HUES64 (cell line): ENCODE data around the gene NF1.
"Not testable (repeated sequence)": the region's sequence is repeated elsewhere in the genome, so short reads cannot be mapped to it uniquely, and the experiment has no call there.

Experiments
- H3K27ac ChIP-seq: 2 replicates; pipeline ENCODE4 v1.7.0; 2013; ENCODE audit warnings: low read depth, low read length, inconsistent platforms
- H3K27me3 ChIP-seq: 2 replicates; pipeline ENCODE4 v1.6.1; 2013; ENCODE audit warnings: mild to moderate bottlenecking, low read length; ENCODE audit not compliant: insufficient read depth
- H3K36me3 ChIP-seq: 2 replicates; pipeline ENCODE4 v1.6.1; 2013; ENCODE audit warnings: mild to moderate bottlenecking, low read length; ENCODE audit not compliant: insufficient read depth
- H3K4me1 ChIP-seq: 2 replicates; pipeline ENCODE4 v1.6.1; 2013; ENCODE audit warnings: mild to moderate bottlenecking, low read length, moderate library complexity; ENCODE audit not compliant: insufficient read depth
- H3K4me3 ChIP-seq: 2 replicates; pipeline ENCODE4 v1.5.1; 2013; ENCODE audit warnings: mild to moderate bottlenecking, low read length, moderate library complexity
- H3K9ac ChIP-seq: 2 replicates; pipeline ENCODE4 v1.6.1; 2013; ENCODE audit warnings: mild to moderate bottlenecking, low read depth, low read length
- H3K9me3 ChIP-seq: 2 replicates; pipeline ENCODE4 v1.6.1; 2013; ENCODE audit warnings: low read depth, low read length; ENCODE audit not compliant: insufficient read depth
- WGBS: fragments of 150-250, 120-280 bp; methylation state at CpG from one replicate; pipeline ENCODE4 v1.1.7; 2013; ENCODE audit warnings: missing lambda C conversion rate; 5-methylcytosine and 5-hydroxymethylcytosine counted together

NF1 gene

DNA sequence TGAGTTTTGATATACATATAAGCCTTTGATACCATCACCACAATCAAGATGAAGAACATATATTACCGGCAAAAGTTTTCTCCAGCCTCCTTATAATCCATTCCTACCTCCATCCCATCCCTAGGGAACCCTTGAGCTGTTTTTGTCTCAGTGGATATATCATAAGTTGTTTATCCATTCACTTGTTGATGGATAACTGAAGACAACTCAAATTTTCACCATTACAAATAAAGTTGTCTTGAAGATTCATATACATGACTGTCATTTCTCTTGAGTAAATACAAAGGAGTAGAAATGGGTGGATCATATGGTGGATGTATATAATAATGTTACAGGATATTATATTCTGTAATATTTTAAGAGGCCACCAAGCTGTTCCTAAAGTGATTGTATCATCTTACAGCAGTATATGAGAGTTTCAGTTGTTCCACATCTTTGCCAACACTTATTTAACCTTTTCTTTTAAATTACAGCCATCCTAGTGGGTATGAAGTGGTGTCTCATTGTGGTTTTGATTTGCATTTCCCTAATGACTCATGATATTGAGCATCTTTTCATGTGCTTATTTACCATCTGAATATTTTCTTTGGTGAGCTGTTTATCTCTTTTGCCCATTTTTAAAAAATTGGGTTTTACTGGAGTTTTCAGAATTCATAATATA lies 17.4 kb downstream of the NF1 start:
- no peaks in the 10 kb centered on the region for H3K9me3 ChIP-seq
- peaks cover 34% of the 10 kb centered on the region for H3K4me1 ChIP-seq
- H3K4me3 ChIP-seq: no peak overlapping the region
- no peaks in the 10 kb centered on the region for H3K36me3 ChIP-seq
- H3K9ac ChIP-seq: no peak overlapping the region
- no peaks in the 10 kb centered on the region for H3K27me3 ChIP-seq
- WGBS: 100% methylated on average over 1 of the region's 1 CpG
- no peak overlapping the region for H3K27ac ChIP-seq

DNA sequence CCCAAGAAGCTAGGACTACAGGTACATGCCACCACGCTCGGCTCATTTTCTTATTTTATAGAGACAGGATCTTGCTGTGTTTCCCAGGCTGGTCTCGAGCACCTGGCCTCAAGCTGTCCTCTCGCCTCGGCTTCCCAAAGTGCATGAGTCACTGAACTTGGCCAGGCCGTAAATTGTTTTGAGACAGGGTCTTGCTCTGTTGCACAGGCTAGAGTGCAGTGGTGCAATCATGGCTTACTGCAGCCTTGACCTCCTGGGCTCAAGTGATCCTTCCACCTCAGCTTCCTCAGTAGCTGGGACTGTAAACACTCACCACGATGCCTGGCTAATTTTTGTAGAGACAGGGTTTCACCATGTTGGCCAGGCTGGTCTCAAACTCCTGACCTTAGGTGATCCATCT lies 18.6 kb downstream of the NF1 start:
- 86% methylated on average over 7 of the region's 7 CpGs for WGBS
- H3K27me3 ChIP-seq, H3K9ac ChIP-seq, H3K27ac ChIP-seq, H3K36me3 ChIP-seq, H3K9me3 ChIP-seq, H3K4me3 ChIP-seq: not testable (repeated sequence)
- peaks cover 34% of the 10 kb centered on the region for H3K4me1 ChIP-seq

DNA sequence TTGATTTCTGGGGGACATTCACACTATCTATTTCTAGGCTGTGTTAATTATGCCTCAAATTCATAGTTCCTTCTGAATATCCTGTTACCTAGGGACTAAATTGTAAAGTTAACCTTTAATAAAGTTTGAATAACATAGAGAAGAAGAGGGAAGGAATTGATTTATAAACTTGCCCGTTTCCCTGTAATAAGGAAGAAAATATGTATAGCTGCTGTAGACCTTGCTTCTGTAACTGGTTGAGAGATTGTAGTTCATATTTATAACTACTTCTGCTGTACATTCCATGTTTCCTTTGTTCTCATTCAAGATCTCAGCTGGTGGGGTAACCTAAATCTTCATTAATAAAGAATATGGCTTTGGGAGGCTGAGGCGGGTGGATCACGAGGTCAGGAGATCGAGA lies 19.2 kb downstream of the NF1 start:
- Histone ChIP-seq H3K4me3 (no peak overlapping the region), H3K9me3 (no peaks in the 10 kb centered on the region), H3K27ac (no peak overlapping the region), H3K27me3 (no peaks in the 10 kb centered on the region), H3K4me1 (peaks cover 34% of the 10 kb centered on the region), H3K36me3 (no peaks in the 10 kb centered on the region), H3K9ac (no peak overlapping the region)
- WGBS: 95% methylated on average over 4 of the region's 4 CpGs

DNA sequence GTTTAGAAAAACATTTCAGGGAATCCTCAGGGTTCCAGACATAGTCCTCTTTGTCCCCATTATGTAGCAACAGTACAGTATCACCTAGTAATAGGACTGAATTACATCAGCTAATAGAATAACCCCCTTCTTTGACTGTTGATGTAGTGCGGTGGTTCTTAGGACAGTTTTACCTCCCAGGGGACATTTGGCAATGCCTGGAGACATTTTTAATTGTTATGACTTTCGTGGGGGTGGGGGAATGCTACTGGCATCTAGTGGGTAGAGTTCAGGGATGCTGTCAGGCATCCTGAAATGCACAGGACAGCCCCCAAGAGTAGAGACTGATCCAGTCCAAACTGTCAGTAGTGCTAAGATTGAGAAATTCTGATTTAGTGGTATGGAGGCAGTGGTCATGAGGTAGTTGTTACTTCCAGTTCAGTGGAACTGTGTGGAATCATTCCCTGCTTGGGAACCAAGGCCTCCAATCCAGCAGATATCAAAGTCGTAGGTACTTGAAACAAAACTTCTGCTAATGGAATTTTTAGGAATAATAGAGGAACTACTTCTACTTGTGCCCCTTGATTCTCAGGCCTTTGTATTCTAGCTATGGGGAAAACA lies 20.3 kb downstream of the NF1 start:
- Histone ChIP-seq H3K9me3 (no peaks in the 10 kb centered on the region), H3K4me1 (peaks cover 28% of the 10 kb centered on the region), H3K27me3 (no peaks in the 10 kb centered on the region), H3K9ac (no peak overlapping the region), H3K4me3 (no peak overlapping the region), H3K36me3 (no peaks in the 10 kb centered on the region), H3K27ac (no peak overlapping the region)
- WGBS: 95% methylated on average over 3 of the region's 3 CpGs

GRCh38 chr17:31116167-31116566 lies 21.4 kb downstream of the NF1 start:
- H3K27me3 ChIP-seq: no peaks in the 10 kb centered on the region
- no peaks in the 10 kb centered on the region for H3K36me3 ChIP-seq
- no peak overlapping the region for H3K4me3 ChIP-seq
- WGBS: 91% methylated on average over 3 of the region's 4 CpGs
- no peaks in the 10 kb centered on the region for H3K9me3 ChIP-seq
- peaks cover 16% of the 10 kb centered on the region for H3K4me1 ChIP-seq
- no peak overlapping the region for H3K9ac ChIP-seq
- H3K27ac ChIP-seq: no peak overlapping the region

- Histone ChIP-seq H3K4me3 (no peak overlapping the region), H3K36me3 (no peaks in the 10 kb centered on the region), H3K27ac (no peak overlapping the region), H3K9ac (no peak overlapping the region), H3K27me3 (no peaks in the 10 kb centered on the region), H3K4me1 (no peaks in the 10 kb centered on the region; the same call in 1 of the 2 replicates), H3K9me3 (no peaks in the 10 kb centered on the region)
- WGBS: 90% methylated on average over 2 of the region's 2 CpGs
Measured at GRCh38 chr17:31122746-31123145, 28.0 kb downstream of the NF1 start.

DNA sequence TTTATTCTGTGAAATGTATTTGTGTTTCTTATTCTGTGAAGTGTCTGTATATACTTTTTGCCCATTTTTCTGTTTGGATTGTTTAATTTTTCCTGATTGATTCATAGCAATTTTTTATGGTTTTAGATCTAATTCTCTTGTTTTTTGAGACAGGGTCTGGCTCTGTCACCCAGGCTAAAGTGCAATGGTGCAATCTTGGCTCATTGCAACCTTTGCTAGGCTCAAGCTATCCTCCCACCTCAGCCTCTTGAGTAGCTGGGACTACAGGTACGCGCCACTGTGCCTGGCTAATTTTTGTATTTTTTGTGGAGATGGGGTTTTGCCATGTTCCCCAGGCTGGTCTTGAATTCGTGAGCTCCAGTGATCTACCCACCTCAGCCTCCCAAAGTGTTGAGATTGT lies 31.5 kb downstream of the NF1 start:
- H3K9me3 ChIP-seq: no peaks in the 10 kb centered on the region
- 89% methylated on average over 3 of the region's 3 CpGs for WGBS

GRCh38 chr17:31128241-31128640 lies 33.5 kb downstream of the NF1 start:
- Histone ChIP-seq H3K9me3 (no peaks in the 10 kb centered on the region), H3K36me3 (no peaks in the 10 kb centered on the region), H3K27ac (no peak overlapping the region), H3K27me3 (no peaks in the 10 kb centered on the region), H3K4me3 (no peak overlapping the region), H3K9ac (no peak overlapping the region), H3K4me1 (peaks cover 7% of the 10 kb centered on the region)
- 89% methylated on average over 3 of the region's 3 CpGs for WGBS

More for the DNA sequence above, 31.5 kb downstream of the NF1 start:
- Histone ChIP-seq H3K27me3 (no peaks in the 10 kb centered on the region), H3K36me3 (no peaks in the 10 kb centered on the region), H3K27ac (no peak overlapping the region), H3K4me3 (no peak overlapping the region), H3K4me1 (peaks cover 7% of the 10 kb centered on the region), H3K9ac (no peak overlapping the region)

DNA sequence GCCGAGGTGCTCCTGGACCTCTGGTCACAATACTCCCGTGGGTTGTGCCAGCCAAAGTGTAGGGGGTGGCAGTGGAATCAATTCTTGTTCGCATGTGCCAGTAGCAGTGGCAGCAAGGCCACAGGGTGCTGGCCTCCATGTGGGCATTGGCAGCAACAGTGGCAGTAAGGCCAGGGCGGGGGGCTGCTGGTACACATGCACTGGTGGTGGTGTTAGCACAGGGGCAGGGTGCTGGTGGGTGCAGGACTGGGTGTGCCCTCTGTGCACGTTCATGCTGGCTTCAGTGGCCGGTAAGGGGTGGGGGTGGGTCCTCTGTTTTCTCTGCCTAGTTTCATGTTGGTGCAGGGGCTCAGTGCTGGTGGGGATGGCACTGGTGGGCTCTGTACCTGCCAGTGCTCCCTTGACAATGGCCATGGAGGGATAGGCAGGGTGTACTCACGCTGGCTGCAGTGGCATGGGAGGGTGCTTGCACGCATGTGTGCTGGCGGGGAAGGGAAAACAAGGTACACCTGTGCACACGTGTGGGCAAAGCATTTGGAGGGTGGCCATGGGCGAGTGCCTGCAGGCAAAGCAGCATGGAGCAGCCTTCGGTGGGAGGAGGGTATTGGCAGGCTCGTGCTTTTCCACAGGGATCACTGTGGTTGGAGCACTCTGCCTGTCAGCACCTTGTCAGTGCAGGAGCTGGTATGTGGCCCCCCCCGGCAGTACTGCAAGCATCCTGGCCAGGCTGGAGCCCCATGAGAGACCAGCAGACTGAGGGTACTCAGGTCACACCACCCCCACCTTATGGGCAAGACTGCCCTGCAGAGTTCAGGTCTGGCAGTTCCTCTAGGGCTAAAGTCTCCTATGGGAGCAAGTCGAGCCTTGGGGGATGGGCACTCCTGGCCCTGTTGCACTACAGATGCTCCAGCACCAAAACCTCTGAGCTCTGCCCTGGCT lies 35.8 kb downstream of the NF1 start:
- peaks cover 7% of the 10 kb centered on the region for H3K4me1 ChIP-seq
- no peak overlapping the region for H3K4me3 ChIP-seq
- H3K27me3 ChIP-seq: no peaks in the 10 kb centered on the region
- H3K36me3 ChIP-seq: no peaks in the 10 kb centered on the region
- 86% methylated on average over 15 of the region's 15 CpGs for WGBS
- H3K27ac ChIP-seq: no peak overlapping the region
- H3K9ac ChIP-seq: no peak overlapping the region
- no peaks in the 10 kb centered on the region for H3K9me3 ChIP-seq

DNA sequence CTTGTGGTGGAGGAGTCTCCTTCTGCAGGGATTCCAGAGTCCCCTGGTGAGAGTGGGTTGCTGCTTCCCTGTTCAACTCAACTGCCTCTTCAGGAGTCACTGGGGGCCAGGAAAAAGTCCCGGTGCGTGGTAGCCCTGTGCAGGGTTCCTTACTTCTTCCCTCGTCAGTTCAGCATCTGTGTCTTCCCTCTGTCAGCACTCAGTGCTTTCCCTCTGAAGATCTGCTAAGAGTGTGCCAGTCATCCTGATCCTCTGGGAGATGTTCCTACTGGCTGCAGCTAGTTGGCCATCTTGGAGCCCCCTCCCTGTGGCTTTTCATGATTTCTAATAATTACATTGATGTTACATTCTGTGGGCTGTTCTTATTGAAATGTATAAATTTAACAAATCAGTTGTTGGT lies 36.5 kb downstream of the NF1 start:
- Histone ChIP-seq H3K27ac (no peak overlapping the region), H3K27me3 (no peaks in the 10 kb centered on the region), H3K9ac (no peak overlapping the region), H3K9me3 (no peaks in the 10 kb centered on the region), H3K4me3 (no peak overlapping the region), H3K4me1 (peaks cover 7% of the 10 kb centered on the region), H3K36me3 (no peaks in the 10 kb centered on the region)
- WGBS: 85% methylated on average over 3 of the region's 3 CpGs

- 92% methylated on average over 2 of the region's 3 CpGs for WGBS
Measured at GRCh38 chr17:31132977-31133376, 38.2 kb downstream of the NF1 start.

More at GRCh38 chr17:31132977-31133376, 38.2 kb downstream of the NF1 start:
- Histone ChIP-seq H3K27me3 (no peaks in the 10 kb centered on the region), H3K4me1 (peaks cover 7% of the 10 kb centered on the region), H3K4me3 (no peak overlapping the region), H3K27ac (no peak overlapping the region), H3K36me3 (no peaks in the 10 kb centered on the region), H3K9ac (no peak overlapping the region), H3K9me3 (no peaks in the 10 kb centered on the region)
